Upper lobe of left lung (tissue), 4 donors: ENCODE results near the gene MGST2.

ENCODE experiments used
- CTCF ChIP-seq, 6 experiments: fragments of 450-650 bp in 4 of 6; fragments of 200-600 bp in 2 of 6; sonication (generic) in 2 of 6; IDR thresholded peaks; one replicate each; pipeline ENCODE4 v1.5.1; 2016 to 2019; ENCODE audit warnings: antibody characterized with exemption in 6 of 6
- EP300 ChIP-seq, 4 donors: sonication (generic); formaldehyde crosslinking; IDR thresholded peaks; one replicate each; pipeline ENCODE4 v1.5.1; 2017; ENCODE audit warnings: antibody characterized with exemption in 4 of 4, control low read depth in 2 of 4
- POLR2A ChIP-seq, 4 donors: fragments of 450-650 bp; IDR thresholded peaks; one replicate each; pipeline ENCODE4 v1.5.1; 2016 to 2017; ENCODE audit warnings: antibody characterized with exemption in 4 of 4, mild to moderate bottlenecking in 2 of 4
- POLR2AphosphoS5 ChIP-seq, 2 donors: sonication (generic); formaldehyde crosslinking; IDR thresholded peaks; one replicate each; pipeline ENCODE4 v1.5.1; 2017; ENCODE audit warnings: antibody characterized with exemption in 2 of 2

- TF ChIP-seq CTCF (IDR thresholded peaks at IDR 0.05) (no peak), POLR2A (IDR thresholded peaks at IDR 0.05) (no peak), POLR2AphosphoS5 (IDR thresholded peaks at IDR 0.05) (no peak), EP300 (IDR thresholded peaks at IDR 0.05) (no peak)
Measured at GRCh38 chr4:139664442-139664841, 1.2 kb upstream of the MGST2 start.
